ENCODE results near the gene UCP1.
A peak's percentile ranks its signal among the peaks of the same experiment; 100 is the strongest.

Gene UCP1

DNA sequence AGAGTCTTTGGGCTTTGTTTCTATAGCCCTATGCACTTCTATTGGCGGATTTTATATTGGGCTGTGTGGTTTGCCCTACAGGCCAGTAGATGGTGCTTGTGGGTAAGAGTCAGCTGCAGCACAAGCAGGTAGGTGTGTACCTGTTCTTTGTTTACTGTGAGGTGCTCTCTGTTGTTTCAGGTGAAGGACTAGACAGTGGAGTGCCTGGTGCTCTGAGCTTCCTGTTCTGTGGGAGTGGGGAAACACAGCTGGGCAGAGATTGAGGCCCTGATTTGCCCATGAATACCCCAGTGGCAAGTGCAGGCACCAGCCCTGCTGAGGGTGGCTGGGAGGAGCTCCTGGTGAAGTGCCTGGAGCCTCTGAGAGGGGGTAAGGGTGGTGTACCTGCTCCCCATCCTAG lies 26.3 kb upstream of the UCP1 start:
- Histone ChIP-seq H3K27me3 (ENCODE audit: insufficient read depth, low read length, poor library complexity) (no peaks in the 10 kb centered on the region), H3K79me1 (ENCODE audit: low read length) (no peaks in the 10 kb centered on the region), H3K23ac (ENCODE audit: low read length) (no peak overlapping the region), H3K27ac (ENCODE audit: low read depth, low read length) (no peak overlapping the region), H2BK15ac (replicated peaks; ENCODE audit: low read depth) (no peak overlapping the region), H3K4me3 (ENCODE audit: low read length) (no peak overlapping the region), H3K4ac (ENCODE audit: low read depth, low read length) (no peak overlapping the region), H3K79me2 (ENCODE audit: control insufficient read depth, insufficient read depth, low read length) (no peaks in the 10 kb centered on the region), H4K8ac (ENCODE audit: low read depth, low read length) (no peak overlapping the region), H3K9ac (ENCODE audit: low read length) (no peak overlapping the region), H2AK5ac (ENCODE audit: low read length) (no peak overlapping the region), H4K5ac (ENCODE audit: low read length) (no peak overlapping the region), H3K18ac (ENCODE audit: low read length) (no peak overlapping the region), H3K56ac (ENCODE audit: low read length) (no peak overlapping the region), H3K36me3 (ENCODE audit: control insufficient read depth, insufficient read depth, low read length) (no peaks in the 10 kb centered on the region), H3K4me1 (ENCODE audit: control insufficient read depth, low read depth, low read length) (no peaks in the 10 kb centered on the region), H3K4me2 (ENCODE audit: low read length) (no peak overlapping the region), H2BK5ac (ENCODE audit: low read length) (no peak overlapping the region), H2BK120ac (ENCODE audit: low read depth, low read length) (no peak overlapping the region)
- WGBS (ENCODE audit: extremely low coverage, insufficient coverage, low lambda C conversion rate) = no CpG with 5 or more reads among the region's 1 CpG
- peak; percentile 79 for DNase-seq

DNA sequence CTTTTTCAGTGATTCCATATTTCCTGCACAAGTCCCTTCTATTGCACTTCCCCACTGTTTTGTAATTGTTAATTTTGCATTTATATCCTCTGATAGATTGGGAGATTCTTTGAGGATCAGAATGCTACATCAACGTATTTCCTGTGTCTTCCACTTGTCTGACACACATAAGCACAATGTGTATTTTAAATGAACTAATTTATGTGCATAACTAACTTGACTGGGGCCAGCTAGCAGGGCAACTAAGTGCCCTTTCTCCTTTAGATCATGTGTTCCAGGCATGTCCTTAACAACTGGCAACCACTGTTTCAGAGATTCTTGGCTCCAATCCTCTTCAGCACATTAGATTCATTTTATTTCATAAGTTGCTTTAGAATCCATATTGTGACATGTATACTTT lies 15.7 kb upstream of the UCP1 start:
- H4K8ac ChIP-seq (ENCODE audit: low read depth, low read length) = no peak overlapping the region
- H3K4me1 ChIP-seq (ENCODE audit: control insufficient read depth, low read depth, low read length) = no peaks in the 10 kb centered on the region
- no peak overlapping the region for H3K4me3 ChIP-seq (ENCODE audit: low read length)
- no peak overlapping the region for H3K4ac ChIP-seq (ENCODE audit: low read depth, low read length)
- H3K27ac ChIP-seq (ENCODE audit: low read depth, low read length) = no peak overlapping the region
- no peaks in the 10 kb centered on the region for H3K79me2 ChIP-seq (ENCODE audit: control insufficient read depth, insufficient read depth, low read length)
- no peaks in the 10 kb centered on the region for H3K27me3 ChIP-seq (ENCODE audit: insufficient read depth, low read length, poor library complexity)
- no peaks in the 10 kb centered on the region for H3K79me1 ChIP-seq (ENCODE audit: low read length)
- H3K9ac ChIP-seq (ENCODE audit: low read length) = no peak overlapping the region
- H2BK120ac ChIP-seq (ENCODE audit: low read depth, low read length) = no peak overlapping the region
- no peak overlapping the region for H4K5ac ChIP-seq (ENCODE audit: low read length)
- DNase-seq = no peak
- no peak overlapping the region for H2BK15ac ChIP-seq (replicated peaks; ENCODE audit: low read depth)
- no CpG with 5 or more reads among the region's 1 CpG for WGBS (ENCODE audit: extremely low coverage, insufficient coverage, low lambda C conversion rate)
- no peak overlapping the region for H2BK5ac ChIP-seq (ENCODE audit: low read length)
- H3K56ac ChIP-seq (ENCODE audit: low read length) = no peak overlapping the region
- H3K4me2 ChIP-seq (ENCODE audit: low read length) = no peak overlapping the region
- H2AK5ac ChIP-seq (ENCODE audit: low read length) = no peak overlapping the region
- no peak overlapping the region for H3K23ac ChIP-seq (ENCODE audit: low read length)
- no peaks in the 10 kb centered on the region for H3K36me3 ChIP-seq (ENCODE audit: control insufficient read depth, insufficient read depth, low read length)
- no peak overlapping the region for H3K18ac ChIP-seq (ENCODE audit: low read length)

DNA sequence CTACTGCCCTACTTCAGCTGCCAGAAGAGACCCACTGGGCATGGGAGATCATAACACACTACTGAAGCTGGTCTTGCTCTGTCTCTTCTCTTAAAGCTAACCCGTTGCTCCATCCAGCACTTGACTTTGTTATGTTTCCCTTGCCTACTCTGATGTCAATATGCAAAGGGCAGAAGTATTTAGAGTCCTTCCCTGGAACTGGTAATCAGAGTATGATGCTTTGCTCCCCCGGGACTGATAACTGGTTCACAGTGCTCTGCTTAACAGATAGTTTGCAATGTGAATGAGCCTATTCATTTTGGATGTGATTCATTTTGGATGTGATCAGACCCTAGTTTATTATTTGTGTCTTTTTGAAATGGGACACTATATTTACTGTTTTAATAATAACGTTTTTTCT lies 12.3 kb upstream of the UCP1 start:
- Histone ChIP-seq H3K4me2 (ENCODE audit: low read length) (no peak overlapping the region), H4K5ac (ENCODE audit: low read length) (no peak overlapping the region), H3K27me3 (ENCODE audit: insufficient read depth, low read length, poor library complexity) (no peaks in the 10 kb centered on the region), H3K4me3 (ENCODE audit: low read length) (no peak overlapping the region), H3K18ac (ENCODE audit: low read length) (no peak overlapping the region), H2BK5ac (ENCODE audit: low read length) (no peak overlapping the region), H3K4ac (ENCODE audit: low read depth, low read length) (no peak overlapping the region), H3K79me1 (ENCODE audit: low read length) (no peaks in the 10 kb centered on the region), H2BK120ac (ENCODE audit: low read depth, low read length) (no peak overlapping the region), H4K8ac (ENCODE audit: low read depth, low read length) (no peak overlapping the region), H2BK15ac (replicated peaks; ENCODE audit: low read depth) (no peak overlapping the region), H3K36me3 (ENCODE audit: control insufficient read depth, insufficient read depth, low read length) (no peaks in the 10 kb centered on the region), H2AK5ac (ENCODE audit: low read length) (no peak overlapping the region), H3K79me2 (ENCODE audit: control insufficient read depth, insufficient read depth, low read length) (no peaks in the 10 kb centered on the region), H3K4me1 (ENCODE audit: control insufficient read depth, low read depth, low read length) (no peaks in the 10 kb centered on the region), H3K9ac (ENCODE audit: low read length) (no peak overlapping the region), H3K27ac (ENCODE audit: low read depth, low read length) (no peak overlapping the region), H3K23ac (ENCODE audit: low read length) (no peak overlapping the region), H3K56ac (ENCODE audit: low read length) (no peak overlapping the region)
- no CpG with 5 or more reads among the region's 3 CpGs for WGBS (ENCODE audit: extremely low coverage, insufficient coverage, low lambda C conversion rate)
- DNase-seq = no peak

DNA sequence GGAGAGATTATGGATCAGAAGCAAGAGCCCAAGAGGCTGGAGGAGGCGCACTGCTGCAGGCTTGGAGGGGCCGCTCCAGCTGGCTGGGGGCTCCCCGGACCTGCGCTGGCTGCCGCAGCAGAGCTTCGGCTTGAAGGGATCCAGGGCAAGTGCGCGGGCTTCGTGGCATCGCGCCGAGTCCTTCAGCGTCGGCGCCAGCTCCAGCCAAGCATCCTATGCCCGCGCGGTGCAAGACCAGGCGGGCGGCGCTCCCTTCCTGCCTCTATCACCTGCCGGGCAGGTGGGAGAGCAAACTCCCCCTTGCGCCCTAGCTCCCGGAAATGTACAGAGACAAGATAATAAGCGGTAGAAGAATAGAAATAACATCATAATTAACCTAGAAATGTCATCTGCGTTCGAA lies 10.5 kb upstream of the UCP1 start:
- no peak overlapping the region for H3K18ac ChIP-seq (ENCODE audit: low read length)
- H2AK5ac ChIP-seq (ENCODE audit: low read length) = no peak overlapping the region
- H3K56ac ChIP-seq (ENCODE audit: low read length) = no peak overlapping the region
- H3K27ac ChIP-seq (ENCODE audit: low read depth, low read length) = no peak overlapping the region
- H2BK5ac ChIP-seq (ENCODE audit: low read length) = no peak overlapping the region
- no peak overlapping the region for H4K5ac ChIP-seq (ENCODE audit: low read length)
- H3K9ac ChIP-seq (ENCODE audit: low read length) = no peak overlapping the region
- H3K4me2 ChIP-seq (ENCODE audit: low read length) = no peak overlapping the region
- no CpG with 5 or more reads among the region's 27 CpGs for WGBS (ENCODE audit: extremely low coverage, insufficient coverage, low lambda C conversion rate)
- H3K4me1 ChIP-seq (ENCODE audit: control insufficient read depth, low read depth, low read length) = no peaks in the 10 kb centered on the region
- H3K23ac ChIP-seq (ENCODE audit: low read length) = no peak overlapping the region
- H2BK15ac ChIP-seq (replicated peaks; ENCODE audit: low read depth) = no peak overlapping the region
- no peaks in the 10 kb centered on the region for H3K79me2 ChIP-seq (ENCODE audit: control insufficient read depth, insufficient read depth, low read length)
- no peaks in the 10 kb centered on the region for H3K36me3 ChIP-seq (ENCODE audit: control insufficient read depth, insufficient read depth, low read length)
- H4K8ac ChIP-seq (ENCODE audit: low read depth, low read length) = no peak overlapping the region
- H3K27me3 ChIP-seq (ENCODE audit: insufficient read depth, low read length, poor library complexity) = no peaks in the 10 kb centered on the region
- no peak overlapping the region for H2BK120ac ChIP-seq (ENCODE audit: low read depth, low read length)
- no peaks in the 10 kb centered on the region for H3K79me1 ChIP-seq (ENCODE audit: low read length)
- H3K4ac ChIP-seq (ENCODE audit: low read depth, low read length) = no peak overlapping the region
- no peak overlapping the region for H3K4me3 ChIP-seq (ENCODE audit: low read length)
- no peak for DNase-seq

DNA sequence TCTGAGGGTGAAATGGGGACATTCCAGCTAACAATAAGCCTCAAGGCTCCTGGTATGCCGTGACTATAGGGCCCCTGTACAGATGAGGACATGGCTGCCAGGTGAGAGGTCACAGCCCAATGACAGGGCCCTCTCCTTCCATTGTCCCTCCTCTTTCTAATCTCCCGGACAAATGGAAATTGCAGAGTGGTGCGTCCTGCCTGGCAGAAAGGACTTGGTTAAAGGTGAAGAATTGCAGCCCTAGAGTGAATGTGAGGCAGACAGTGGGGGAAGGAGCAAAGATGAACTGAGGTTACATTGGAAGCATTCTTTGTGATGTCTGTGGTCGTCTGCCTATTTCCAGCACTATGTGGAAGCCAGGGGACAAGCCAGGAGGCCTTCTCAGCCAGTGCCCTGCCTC lies 6.7 kb upstream of the UCP1 start:
- Histone ChIP-seq H3K56ac (ENCODE audit: low read length) (no peak overlapping the region), H2BK5ac (ENCODE audit: low read length) (no peak overlapping the region)

DNA sequence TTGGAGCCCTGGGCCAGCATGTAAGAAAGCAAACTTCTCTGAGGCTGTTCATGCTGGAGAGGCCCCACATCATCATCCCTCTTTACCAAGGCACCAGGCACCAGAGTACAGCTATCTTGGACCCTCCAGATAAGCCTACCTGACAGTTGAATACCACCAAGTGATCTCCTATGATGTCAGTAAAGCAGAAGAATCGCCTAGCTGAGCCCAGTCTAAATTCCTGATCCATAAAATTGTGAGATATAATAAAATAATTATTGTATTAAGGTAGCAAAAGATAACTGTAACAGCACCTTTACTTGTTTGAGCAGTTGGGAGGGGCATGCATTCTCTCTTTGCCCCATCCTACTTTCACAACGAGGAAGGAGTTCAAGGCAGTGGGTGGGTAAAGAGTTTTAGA lies 2.9 kb upstream of the UCP1 start:
- H3K4ac ChIP-seq (ENCODE audit: low read depth, low read length) = no peak overlapping the region
- H2BK5ac ChIP-seq (ENCODE audit: low read length) = no peak overlapping the region
- no CpG with 5 or more reads among the region's 2 CpGs for WGBS (ENCODE audit: extremely low coverage, insufficient coverage, low lambda C conversion rate)

More for the DNA sequence above, 6.7 kb upstream of the UCP1 start:
- no peak overlapping the region for H4K5ac ChIP-seq (ENCODE audit: low read length)
- H4K8ac ChIP-seq (ENCODE audit: low read depth, low read length) = no peak overlapping the region
- H2AK5ac ChIP-seq (ENCODE audit: low read length) = no peak overlapping the region
- no peak overlapping the region for H3K23ac ChIP-seq (ENCODE audit: low read length)
- H3K79me1 ChIP-seq (ENCODE audit: low read length) = no peaks in the 10 kb centered on the region
- H3K4ac ChIP-seq (ENCODE audit: low read depth, low read length) = no peak overlapping the region
- H2BK120ac ChIP-seq (ENCODE audit: low read depth, low read length) = no peak overlapping the region
- no peak for DNase-seq
- no peaks in the 10 kb centered on the region for H3K79me2 ChIP-seq (ENCODE audit: control insufficient read depth, insufficient read depth, low read length)
- no peak overlapping the region for H3K4me2 ChIP-seq (ENCODE audit: low read length)
- no peaks in the 10 kb centered on the region for H3K4me1 ChIP-seq (ENCODE audit: control insufficient read depth, low read depth, low read length)
- no CpG with 5 or more reads among the region's 4 CpGs for WGBS (ENCODE audit: extremely low coverage, insufficient coverage, low lambda C conversion rate)
- no peak overlapping the region for H3K18ac ChIP-seq (ENCODE audit: low read length)
- no peak overlapping the region for H3K4me3 ChIP-seq (ENCODE audit: low read length)
- no peak overlapping the region for H2BK15ac ChIP-seq (replicated peaks; ENCODE audit: low read depth)
- no peaks in the 10 kb centered on the region for H3K36me3 ChIP-seq (ENCODE audit: control insufficient read depth, insufficient read depth, low read length)
- H3K9ac ChIP-seq (ENCODE audit: low read length) = no peak overlapping the region
- H3K27me3 ChIP-seq (ENCODE audit: insufficient read depth, low read length, poor library complexity) = no peaks in the 10 kb centered on the region
- H3K27ac ChIP-seq (ENCODE audit: low read depth, low read length) = no peak overlapping the region

More for the DNA sequence above, 2.9 kb upstream of the UCP1 start:
- no peak for DNase-seq
- Histone ChIP-seq H3K18ac (ENCODE audit: low read length) (no peak overlapping the region), H3K27me3 (ENCODE audit: insufficient read depth, low read length, poor library complexity) (peaks cover 29% of the 10 kb centered on the region), H3K4me1 (ENCODE audit: control insufficient read depth, low read depth, low read length) (peaks cover 3% of the 10 kb centered on the region), H3K79me2 (ENCODE audit: control insufficient read depth, insufficient read depth, low read length) (no peaks in the 10 kb centered on the region), H3K23ac (ENCODE audit: low read length) (no peak overlapping the region), H3K27ac (ENCODE audit: low read depth, low read length) (no peak overlapping the region), H3K4me3 (ENCODE audit: low read length) (no peak overlapping the region), H3K56ac (ENCODE audit: low read length) (no peak overlapping the region), H2BK15ac (replicated peaks; ENCODE audit: low read depth) (no peak overlapping the region), H3K4me2 (ENCODE audit: low read length) (no peak overlapping the region), H4K5ac (ENCODE audit: low read length) (no peak overlapping the region), H2AK5ac (ENCODE audit: low read length) (no peak overlapping the region), H2BK120ac (ENCODE audit: low read depth, low read length) (no peak overlapping the region), H3K79me1 (ENCODE audit: low read length) (no peaks in the 10 kb centered on the region), H3K9ac (ENCODE audit: low read length) (no peak overlapping the region), H3K36me3 (ENCODE audit: control insufficient read depth, insufficient read depth, low read length) (no peaks in the 10 kb centered on the region), H4K8ac (ENCODE audit: low read depth, low read length) (no peak overlapping the region)
